HEK293T (cell line): ENCODE results near the gene KPNA2.

ENCODE experiments used
- CTCF ChIA-PET: fragments of 350-600 bp; formaldehyde crosslinking; extraction: SDS; loops from one replicate; lab custom pipeline; 2021; ENCODE audit warnings: antibody characterized with exemption, inconsistent platforms; lab: Yijun Ruan, JAX
- POLR2A ChIA-PET: fragments of 350-600 bp; formaldehyde crosslinking; extraction: SDS; loops from one replicate; lab custom pipeline; 2020; ENCODE audit warnings: antibody characterized with exemption, inconsistent platforms; lab: Yijun Ruan, JAX
- DNase-seq: peaks from one replicate; pipeline ENCODE4 v3.0.0; 2012; ENCODE audit warnings: mixed read lengths; ENCODE audit errors: extremely low spot score
- HDGF ChIP-seq: fragments of 450-650 bp; IDR thresholded peaks from 2 replicates; pipeline ENCODE4 v1.6.1; 2017; ENCODE audit warnings: antibody characterized with exemption, borderline replicate concordance
- TF ChIP-seq, protein P1 (sequence below): fragments of 450-650 bp; IDR thresholded peaks from 2 replicates; pipeline ENCODE4 v1.6.1; 2016

KPNA2 gene

DNA sequence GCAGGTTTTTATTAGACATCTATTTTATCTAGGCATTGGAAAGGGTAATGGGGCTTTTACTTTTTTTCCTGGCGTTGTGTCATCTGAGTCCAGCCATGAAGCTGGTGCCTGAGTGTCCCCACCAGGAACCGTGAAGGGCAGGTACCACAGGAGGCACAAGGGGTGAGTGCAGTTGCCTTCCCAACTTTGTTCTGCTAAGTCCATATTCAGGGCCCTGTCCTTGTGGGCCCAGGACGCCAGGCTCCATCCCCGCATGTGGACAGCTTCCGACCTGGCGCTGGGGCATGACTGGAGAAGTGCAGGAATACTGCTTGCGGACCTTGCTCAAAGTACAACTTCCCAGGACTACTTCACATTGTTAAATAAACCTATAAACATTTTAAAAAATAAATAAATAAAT, 60.6 kb downstream of the KPNA2 start:
- POLR2A ChIA-PET = no interaction called here
- CTCF ChIA-PET = no interaction called here
- DNase-seq = no peak
- TF ChIP-seq HDGF = no peak
- TF ChIP-seq, protein P1, sequence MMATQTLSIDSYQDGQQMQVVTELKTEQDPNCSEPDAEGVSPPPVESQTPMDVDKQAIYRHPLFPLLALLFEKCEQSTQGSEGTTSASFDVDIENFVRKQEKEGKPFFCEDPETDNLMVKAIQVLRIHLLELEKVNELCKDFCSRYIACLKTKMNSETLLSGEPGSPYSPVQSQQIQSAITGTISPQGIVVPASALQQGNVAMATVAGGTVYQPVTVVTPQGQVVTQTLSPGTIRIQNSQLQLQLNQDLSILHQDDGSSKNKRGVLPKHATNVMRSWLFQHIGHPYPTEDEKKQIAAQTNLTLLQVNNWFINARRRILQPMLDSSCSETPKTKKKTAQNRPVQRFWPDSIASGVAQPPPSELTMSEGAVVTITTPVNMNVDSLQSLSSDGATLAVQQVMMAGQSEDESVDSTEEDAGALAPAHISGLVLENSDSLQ = no peak
